ENCODE results near the gene CEACAM6.

DNA sequence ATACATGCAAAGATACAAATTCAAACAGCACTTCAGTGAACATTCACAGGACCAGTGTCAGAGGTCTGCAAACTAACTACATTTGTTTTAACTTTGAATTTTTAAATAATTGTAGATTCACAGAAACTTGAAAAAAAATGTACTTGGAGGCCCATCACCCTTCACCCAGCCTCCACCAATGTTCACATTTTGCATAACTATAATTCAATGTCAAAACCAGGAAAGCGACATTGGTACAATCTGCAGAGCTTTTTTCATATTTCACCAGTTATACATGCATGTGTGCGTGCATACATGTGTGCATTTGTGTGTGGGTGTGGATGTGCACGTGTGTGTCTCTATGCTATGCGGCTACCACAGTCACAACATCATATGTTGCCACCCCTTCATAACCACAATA, 60.0 kb downstream of the CEACAM6 start:
- TF ChIP-seq, protein P1, sequence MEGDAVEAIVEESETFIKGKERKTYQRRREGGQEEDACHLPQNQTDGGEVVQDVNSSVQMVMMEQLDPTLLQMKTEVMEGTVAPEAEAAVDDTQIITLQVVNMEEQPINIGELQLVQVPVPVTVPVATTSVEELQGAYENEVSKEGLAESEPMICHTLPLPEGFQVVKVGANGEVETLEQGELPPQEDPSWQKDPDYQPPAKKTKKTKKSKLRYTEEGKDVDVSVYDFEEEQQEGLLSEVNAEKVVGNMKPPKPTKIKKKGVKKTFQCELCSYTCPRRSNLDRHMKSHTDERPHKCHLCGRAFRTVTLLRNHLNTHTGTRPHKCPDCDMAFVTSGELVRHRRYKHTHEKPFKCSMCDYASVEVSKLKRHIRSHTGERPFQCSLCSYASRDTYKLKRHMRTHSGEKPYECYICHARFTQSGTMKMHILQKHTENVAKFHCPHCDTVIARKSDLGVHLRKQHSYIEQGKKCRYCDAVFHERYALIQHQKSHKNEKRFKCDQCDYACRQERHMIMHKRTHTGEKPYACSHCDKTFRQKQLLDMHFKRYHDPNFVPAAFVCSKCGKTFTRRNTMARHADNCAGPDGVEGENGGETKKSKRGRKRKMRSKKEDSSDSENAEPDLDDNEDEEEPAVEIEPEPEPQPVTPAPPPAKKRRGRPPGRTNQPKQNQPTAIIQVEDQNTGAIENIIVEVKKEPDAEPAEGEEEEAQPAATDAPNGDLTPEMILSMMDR (IDR thresholded peaks at IDR 0.05 in 8 of 11, conservative IDR thresholded peaks at IDR 0.05 in 3 of 11) = no peak
- no peak for TF ChIP-seq POLR2A (IDR thresholded peaks at IDR 0.05)

All from spleen (tissue), 7 donors.